HG03097 (cell line): Measurements from ENCODE around the gene COX10.
A peak's percentile ranks its signal among the peaks of the same experiment; 100 is the strongest.
"Not testable (repeated sequence)": the region's sequence is repeated elsewhere in the genome, so short reads cannot be mapped to it uniquely, and the experiment has no call there.

ENCODE experiments used
- ATAC-seq: cut with Tn5 transposase; IDR thresholded peaks from one replicate; pipeline ENCODE4 v1.9.1; 2021; ENCODE audit not compliant: unreplicated experiment, low FRiP score

Gene COX10

DNA sequence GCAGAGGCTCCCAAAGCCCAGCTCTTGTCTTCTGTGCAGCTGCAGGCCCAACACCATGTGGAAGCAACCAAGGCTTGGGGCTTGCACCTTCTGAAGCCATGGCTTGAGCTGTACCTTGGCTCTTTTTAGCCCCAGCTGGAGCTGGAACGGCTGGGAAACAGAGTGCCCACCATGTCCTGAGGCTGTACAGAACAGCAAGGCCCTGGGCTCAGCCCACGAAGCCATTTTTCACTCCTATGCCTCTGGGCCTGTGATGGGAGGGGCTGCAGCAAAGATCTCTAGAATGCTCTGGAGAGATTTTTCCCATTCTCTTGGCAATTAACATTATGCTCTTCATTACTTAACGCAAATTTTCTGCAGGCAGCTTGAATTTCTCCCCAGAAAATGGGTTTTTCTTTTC is 99.3 kb downstream of the COX10 start:
- no peak for ATAC-seq

DNA sequence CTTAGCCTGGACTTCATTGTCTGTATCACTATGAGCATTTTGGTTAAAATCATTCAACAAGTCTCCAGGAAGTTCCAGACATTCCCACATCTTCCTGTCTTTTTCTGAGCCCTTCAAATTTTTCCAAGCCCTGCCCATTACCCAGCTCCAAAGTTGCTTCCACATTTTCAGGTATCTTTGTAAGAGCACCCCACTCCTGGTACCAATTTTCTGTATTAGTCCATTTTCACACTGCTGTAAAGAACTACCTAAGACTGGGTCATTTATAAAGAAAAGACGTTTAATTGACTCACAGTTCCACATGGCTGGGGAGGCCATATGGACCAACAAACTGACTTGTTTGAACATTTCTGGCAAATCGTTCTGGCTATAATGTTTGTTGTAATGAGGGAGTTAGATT is 100.0 kb downstream of the COX10 start:
- ATAC-seq, result no peak

DNA sequence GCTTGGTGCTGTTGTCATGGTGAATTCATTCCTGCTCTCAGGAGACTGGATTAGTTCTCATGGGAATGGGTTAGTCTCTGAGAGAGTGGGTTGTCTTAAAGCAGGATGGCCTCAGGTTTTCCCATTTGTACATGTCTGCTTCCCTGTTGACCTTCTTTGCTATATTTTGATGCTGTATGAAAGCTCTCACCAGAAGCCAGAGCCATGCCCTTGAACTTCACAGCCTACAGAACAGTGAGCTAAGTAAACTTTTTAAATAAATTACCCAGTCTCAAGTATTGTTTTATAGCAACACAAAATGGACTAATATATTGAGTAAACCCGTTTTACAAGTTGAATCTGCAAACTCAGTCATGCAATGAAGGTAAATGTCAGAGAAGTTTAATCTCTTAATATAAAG is 100.6 kb downstream of the COX10 start:
- no peak for ATAC-seq

DNA sequence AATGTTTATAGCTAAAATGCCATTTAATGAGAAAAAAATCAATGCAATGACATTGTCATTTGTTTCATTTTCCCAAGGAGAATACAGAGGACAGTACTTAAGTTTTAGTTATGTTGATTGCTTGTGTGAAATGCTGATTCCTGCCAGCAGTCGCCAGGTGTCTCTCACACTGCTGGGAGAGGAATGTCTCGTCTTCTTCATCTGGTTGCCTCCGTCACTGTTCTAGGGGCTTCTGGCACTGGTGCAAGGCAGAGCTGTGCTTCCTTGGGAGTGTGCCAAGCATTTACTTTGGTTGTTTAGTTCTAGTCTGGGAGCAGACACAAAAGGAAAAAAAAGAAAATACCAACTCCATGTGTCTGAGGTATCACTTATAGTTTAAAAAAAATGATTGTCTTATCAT is 107.7 kb downstream of the COX10 start:
- not testable (repeated sequence) for ATAC-seq

DNA sequence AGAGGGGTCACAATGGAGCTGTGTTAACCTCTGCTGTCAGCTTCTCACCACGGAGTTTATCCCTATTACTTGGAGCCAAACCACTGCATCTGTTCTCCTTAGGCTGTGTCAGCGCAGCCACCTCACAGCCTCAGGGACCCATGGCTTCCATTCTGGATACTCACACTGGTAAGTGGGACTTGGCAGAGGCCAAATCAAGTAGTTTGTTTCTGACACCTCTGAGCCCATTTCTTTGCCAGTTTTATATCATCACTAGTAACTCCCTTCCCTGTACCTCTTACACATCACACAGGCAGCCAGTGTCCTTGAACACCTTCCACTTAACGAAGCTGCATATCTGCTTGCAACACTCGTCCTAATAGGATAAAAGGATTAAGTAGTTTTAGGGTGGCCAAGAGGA is 108.5 kb downstream of the COX10 start:
- not testable (repeated sequence) for ATAC-seq

DNA sequence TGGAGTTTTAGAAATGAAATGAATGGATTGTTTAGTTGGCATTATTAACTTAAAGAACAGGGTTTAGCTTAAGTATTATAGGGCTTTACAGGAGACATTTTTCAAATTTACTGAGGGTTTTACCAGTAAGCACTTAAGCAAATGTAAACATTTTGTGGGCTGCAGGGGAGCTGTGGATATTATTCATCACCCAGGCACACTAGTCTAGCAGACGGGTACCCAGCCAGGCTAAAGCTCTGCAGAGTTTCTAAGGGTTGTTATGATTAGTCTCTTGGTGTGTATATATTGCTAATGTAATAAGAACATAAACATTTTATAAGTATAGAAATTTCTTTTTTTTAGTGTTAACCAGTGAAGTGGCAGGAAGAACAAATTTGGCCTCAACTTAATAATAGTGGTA is 110.6 kb downstream of the COX10 start:
- not testable (repeated sequence) for ATAC-seq

DNA sequence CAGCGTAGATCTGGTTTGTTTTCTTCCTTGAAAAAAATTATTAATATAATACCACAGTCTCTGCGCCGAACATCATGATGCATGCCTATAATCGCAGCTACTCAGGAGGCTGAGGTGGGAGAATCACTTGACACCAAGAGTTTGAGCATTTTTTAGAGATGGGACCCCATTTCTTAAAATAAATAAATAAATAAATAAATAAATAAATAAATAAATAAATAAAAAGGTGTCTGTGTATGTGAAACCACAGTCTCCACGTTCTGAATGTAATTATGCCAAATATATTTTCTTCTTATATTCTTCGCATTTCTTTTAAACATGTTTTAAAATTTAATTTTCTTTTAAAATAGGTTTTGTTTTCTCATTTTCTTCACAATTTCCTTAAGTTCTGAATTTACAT is 112.8 kb downstream of the COX10 start:
- not testable (repeated sequence) for ATAC-seq

DNA sequence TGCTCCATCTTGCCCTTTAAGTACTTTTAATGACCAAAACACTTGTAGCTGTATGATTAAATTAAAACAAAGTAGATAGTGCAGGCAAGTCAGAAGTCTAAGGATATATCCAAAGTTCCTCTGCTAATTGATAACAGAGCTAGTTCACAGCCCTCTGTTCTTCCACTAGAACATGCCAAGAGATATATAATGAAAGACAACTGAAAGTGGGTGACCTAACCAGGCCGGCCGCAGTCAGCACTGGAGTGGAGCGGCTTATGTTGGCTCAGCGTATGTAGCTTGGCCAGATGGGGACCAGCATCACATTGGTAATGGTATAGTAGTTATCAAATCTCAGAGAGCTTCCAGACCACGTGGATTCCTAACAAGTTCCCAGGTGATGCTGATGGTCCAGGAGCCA is 115.2 kb downstream of the COX10 start:
- not testable (repeated sequence) for ATAC-seq

DNA sequence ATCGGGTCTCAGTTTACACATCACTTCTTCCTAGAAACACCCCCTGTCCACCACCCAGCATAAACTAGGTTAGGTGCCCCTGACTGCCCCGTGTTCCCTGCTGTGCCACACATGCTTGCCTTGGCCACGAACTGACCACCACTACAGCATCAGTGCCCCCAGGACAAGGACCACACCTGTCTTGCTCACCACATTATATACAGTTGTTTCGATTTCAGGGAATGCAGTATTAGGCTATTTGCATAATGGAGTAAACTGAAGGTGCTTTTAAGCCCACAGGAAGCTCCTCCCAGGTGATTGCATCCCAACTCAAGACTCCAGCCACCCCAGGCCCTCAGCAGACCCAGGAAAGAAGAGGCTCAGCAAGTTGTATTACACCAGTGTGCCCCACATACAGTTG is 117.1 kb downstream of the COX10 start:
- ATAC-seq, result not testable (repeated sequence)

DNA sequence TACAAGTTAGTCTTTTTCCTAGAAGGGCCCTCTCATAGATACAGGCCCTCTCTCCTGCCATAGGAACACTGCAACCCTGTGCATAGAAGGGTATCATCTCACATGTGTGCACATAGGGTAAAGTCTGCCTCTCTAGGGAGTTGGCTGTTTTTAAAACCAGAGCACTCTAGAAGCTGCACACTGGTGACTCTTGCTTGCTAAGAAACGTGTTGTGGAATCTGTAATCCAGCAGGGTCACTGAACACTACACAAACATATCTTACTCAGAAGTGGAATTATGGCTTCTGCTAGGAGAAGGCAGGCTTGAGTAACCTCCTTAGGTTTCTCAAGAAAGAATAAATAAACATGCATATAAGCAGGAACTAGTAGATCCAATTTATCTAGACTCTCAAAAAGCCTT is 121.5 kb downstream of the COX10 start:
- not testable (repeated sequence) for ATAC-seq

DNA sequence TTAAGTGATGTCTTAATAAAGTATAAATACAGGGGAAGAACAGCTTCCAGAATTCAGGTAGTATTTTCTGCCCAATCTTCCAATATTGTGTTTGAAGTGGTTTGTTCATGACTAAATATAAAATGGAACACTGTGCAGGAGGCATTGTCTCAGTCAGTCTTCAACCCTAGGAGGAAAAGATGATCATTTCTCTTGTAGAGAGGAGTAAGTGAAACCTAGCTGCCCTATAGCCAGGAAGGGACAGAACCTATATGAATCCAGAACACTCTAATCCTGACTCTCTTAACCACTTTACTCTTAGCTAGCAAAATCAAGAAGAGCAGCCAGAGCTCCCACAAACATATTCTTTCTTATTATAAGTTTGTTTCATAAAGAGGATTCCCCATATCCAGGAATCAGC is 122.2 kb downstream of the COX10 start:
- not testable (repeated sequence) for ATAC-seq

DNA sequence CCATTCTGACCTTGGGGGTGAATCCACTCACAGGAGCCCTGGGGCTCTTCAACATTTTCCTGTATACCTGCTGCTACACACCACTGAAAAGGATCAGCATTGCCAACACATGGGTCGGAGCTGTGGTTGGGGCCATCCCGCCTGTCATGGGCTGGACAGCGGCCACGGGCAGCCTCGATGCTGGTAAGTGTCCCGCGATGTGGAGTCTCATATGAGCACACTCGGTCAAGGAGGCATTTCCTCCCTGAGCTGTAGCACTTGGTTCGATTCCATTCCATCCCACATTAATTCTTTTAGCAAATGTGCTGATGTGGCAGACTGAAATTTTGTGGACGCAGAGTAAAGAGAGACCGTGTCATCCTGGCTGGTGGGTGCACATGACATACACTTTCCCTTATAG is 122.7 kb downstream of the COX10 start:
- ATAC-seq, result not testable (repeated sequence)

DNA sequence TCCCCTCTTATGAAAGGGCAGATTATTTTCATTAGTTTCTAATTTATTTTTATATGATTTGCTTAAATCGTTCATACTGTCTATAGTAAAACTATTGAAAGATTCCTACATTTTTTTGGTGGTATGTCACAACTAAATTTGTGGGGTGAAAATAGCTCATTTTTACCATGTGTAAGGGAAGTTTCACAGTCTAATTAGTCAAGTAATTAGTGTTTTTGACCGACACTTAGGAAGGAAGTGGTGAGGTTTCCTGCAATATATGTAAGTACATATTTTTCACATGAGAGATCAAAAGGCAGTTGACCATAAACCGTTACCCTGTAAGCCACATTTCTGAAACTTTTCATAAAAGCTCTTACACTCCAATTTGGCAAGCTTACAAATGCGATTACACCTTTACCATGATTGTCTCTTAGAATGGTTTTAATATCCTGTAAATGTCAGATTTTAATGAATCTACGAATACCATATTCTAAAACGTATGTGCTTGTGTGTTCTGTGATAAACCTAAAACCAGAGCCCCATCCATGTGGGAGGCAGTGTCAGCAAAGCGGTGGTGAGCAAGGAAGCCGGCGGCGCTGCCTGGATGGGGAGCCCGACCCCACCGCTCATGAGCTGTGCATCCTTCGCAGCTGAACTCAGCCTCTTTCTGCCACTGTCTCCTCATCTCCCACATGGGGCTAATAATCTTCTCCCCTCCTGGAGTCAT is 123.5 kb downstream of the COX10 start:
- ATAC-seq, result peak; percentile 66

DNA sequence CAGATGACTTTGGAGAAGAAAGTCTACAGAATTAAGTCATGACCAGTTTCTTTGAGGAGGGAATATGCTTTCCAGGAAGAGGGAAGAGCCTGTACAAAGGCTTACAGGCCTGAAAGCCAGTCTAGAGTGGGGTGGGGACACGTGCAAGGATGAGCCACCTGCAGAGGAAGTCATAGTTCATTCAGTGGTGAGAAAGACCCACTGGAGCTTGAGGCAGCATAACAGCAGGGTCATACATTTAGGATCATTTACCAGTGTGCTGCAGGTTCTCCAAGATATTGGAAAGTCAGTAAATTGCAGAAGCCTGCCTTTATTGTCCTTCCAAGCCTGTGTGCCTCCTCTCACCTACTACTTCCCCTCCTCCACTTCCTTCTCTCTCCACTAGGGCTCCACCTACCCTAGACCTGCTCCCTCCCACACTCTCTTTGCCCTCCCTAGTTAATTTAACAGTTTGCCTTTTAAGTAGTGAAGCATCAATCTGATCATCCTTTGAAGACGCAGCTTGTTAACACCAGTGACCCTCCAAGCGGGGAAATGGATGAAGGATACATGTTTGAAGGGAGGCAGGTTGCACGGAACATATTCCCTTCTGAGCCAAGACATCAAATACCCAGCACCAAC is 127.2 kb downstream of the COX10 start:
- no peak for ATAC-seq

DNA sequence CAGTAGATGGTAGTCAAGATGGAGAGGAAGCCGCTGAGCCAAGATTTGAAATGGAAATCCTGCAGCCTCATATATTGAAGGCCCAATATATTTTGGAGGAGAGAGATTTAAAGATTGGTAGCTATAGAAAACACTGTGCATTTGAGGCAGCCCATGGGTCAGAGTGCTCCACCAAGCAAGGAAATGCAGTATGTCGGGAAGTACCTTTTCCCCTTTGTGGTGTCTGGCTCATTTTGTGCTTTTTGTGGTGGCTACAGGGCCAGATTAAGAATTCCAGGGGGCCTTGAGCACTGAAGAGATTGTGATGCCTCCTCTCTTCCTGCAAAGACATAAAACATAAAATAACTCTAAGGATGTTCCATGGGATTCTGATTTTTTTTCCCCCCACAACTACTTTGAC is 127.8 kb downstream of the COX10 start:
- no peak for ATAC-seq

DNA sequence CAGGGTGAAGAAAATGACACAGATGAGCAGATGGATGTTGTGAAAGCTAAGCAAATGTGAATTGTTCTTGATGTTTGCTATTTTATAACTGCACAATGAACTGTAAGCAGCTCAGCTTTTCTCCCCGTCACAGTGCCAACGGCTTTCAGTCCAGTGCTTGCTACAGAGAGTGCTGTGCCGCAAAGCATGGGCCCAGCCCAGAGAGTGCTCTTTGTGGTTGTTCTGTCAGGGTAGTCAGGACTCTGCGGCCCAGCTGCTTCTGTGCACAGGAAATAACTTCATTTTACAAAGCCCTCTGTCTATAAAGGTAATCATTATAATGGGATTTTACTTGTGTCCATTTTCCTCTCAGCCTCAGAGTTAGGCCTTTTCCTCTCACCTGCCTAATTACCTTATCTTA is 128.3 kb downstream of the COX10 start:
- ATAC-seq, result no peak

DNA sequence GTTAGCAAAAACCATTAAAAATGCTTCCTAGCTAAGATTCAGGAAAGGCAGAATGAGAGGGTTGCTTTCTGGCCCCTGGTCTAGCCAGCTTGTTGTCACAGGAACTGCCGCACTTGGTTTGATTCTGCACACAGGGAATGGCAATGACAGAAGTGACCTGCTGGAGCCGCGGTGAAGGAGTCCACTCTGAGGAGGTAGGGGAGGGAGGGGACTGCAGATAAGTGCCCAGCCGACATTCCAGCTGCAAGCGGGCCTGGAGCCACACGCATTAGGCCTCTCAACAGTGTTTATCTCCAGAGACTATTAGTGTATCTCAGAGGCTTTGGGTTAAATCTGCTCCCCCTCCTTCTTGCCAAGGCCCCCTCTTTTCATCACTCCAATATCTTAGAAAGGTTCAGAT is 128.7 kb downstream of the COX10 start:
- ATAC-seq, result no peak

DNA sequence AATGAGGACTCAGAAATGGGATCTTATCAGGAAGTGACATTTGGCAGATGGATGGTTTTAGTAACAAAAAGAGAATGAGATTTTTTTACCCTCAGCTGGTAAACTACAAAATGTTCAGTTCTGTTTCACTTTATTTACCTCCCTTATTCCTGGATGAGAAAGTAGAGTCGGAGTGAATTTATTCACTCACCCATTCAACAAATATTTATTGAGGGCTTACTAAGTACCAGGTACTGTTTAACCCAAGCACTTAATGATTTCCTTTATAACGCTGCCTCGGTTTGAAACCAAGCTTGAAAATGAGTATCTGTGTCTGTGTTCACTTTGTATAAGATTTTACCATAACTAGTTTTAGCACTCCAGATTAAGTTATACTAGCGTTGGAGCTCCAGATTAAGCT is 129.3 kb downstream of the COX10 start:
- ATAC-seq, result no peak

DNA sequence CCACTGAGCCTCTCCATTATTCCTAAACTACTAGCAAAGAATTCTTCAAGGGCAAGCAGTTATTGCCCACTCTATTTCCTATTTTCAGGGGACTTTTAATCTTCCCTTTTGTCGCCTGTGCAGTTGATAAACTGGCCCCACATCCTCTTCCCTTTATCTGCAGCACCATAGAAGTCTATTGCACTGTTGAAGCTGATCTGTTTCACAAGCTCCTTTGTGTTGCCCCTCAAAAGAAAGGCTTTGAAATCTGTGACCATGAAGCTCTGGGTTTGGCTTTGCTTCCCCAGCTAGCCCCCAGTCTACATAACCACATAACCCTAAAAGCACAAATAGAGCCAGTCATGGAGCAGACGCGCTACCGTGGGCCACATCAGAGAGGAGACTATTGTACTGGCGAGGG is 130.3 kb downstream of the COX10 start:
- ATAC-seq, result no peak

DNA sequence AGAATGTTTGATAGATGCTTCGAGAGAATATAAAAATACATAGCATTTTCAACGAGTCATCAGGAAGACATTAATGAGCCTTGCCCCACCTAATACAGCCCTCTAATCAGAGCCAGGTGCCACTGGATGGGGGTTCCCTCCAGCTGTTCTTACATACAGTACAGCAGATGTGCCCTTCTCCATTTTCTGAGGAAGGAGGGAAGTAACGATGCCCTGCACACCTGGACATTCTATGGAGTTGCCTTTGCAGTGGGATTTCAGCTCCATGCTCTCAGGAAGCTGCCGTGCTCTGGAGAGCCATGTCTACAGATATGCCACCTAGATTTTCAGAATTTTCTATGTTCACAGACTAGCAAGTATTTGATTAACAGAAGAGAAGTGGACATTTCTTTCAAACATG is 131.1 kb downstream of the COX10 start:
- no peak for ATAC-seq

DNA sequence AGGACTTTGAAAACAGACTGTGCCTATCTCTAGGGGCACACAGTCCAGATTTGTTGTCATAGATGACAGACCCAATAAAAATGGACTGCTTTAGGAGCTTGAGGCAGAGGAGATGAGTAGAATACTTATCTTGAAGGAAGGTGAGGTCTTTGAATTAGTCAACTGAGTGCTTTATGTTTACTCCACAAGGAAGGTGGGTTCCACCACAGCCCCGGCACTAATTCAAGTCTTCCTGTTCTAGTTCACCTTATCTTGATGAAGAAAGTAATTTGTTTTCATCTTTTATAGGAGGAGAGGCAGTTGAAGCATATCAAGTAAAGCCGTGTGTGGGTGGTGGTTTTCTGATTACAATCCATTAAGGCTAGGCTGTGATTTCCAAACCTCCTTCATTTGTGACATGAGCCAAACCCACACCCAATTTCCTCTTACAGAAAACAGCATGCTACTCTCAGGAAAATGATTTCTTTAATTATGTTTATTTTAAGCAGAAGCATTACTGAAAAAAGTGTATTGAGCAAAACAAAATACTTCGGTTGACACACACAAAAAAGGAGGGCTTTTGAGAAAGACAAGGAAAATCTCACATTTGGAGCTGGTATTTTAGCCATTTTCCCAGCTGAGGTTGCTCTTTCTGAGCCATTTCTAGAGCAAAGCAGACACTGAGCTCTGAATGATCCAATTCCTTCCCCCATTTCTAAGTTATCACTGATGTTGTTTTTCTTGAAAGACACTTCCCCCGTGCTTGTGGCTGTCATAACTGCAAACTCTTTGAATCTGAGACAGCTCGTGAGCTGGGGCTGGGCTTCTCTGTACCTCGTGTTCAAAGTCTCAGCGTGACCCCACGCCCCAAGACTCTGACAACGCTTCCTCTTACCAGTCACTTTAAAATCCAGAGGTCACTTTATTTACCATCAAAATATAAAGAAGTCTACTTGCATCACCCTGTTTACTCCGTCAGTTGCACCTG is 132.0 kb downstream of the COX10 start:
- ATAC-seq, result no peak
